HUES64 (cell line): ENCODE data around the gene CST9L.

Experiments used
- H3K27ac ChIP-seq: 2 replicates; pipeline ENCODE4 v1.7.0; 2013; ENCODE audit warnings: low read depth, low read length, inconsistent platforms
- H3K27me3 ChIP-seq: 2 replicates; pipeline ENCODE4 v1.6.1; 2013; ENCODE audit warnings: mild to moderate bottlenecking, low read length; ENCODE audit not compliant: insufficient read depth
- H3K36me3 ChIP-seq: 2 replicates; pipeline ENCODE4 v1.6.1; 2013; ENCODE audit warnings: mild to moderate bottlenecking, low read length; ENCODE audit not compliant: insufficient read depth
- H3K4me1 ChIP-seq: 2 replicates; pipeline ENCODE4 v1.6.1; 2013; ENCODE audit warnings: mild to moderate bottlenecking, low read length, moderate library complexity; ENCODE audit not compliant: insufficient read depth
- H3K4me3 ChIP-seq: 2 replicates; pipeline ENCODE4 v1.5.1; 2013; ENCODE audit warnings: mild to moderate bottlenecking, low read length, moderate library complexity
- H3K9ac ChIP-seq: 2 replicates; pipeline ENCODE4 v1.6.1; 2013; ENCODE audit warnings: mild to moderate bottlenecking, low read depth, low read length
- H3K9me3 ChIP-seq: 2 replicates; pipeline ENCODE4 v1.6.1; 2013; ENCODE audit warnings: low read depth, low read length; ENCODE audit not compliant: insufficient read depth
- WGBS: fragments of 150-250, 120-280 bp; methylation state at CpG from one replicate; pipeline ENCODE4 v1.1.7; 2013; ENCODE audit warnings: missing lambda C conversion rate; 5-methylcytosine and 5-hydroxymethylcytosine counted together

Gene CST9L

GRCh38 chr20:23542801-23543200 is 25.5 kb downstream of the CST9L start:
- Histone ChIP-seq H3K4me1 (peaks cover 7% of the 10 kb centered on the region; the same call in 1 of the 2 replicates), H3K4me3 (no peak overlapping the region), H3K36me3 (no peaks in the 10 kb centered on the region), H3K9me3 (no peaks in the 10 kb centered on the region; the same call in 1 of the 2 replicates), H3K27me3 (no peaks in the 10 kb centered on the region), H3K9ac (no peak overlapping the region), H3K27ac (no peak overlapping the region)
- WGBS, result 58% methylated on average over 5 of the region's 5 CpGs

- H3K9ac ChIP-seq, result no peak overlapping the region
- H3K9me3 ChIP-seq, result no peaks in the 10 kb centered on the region; the same call in 1 of the 2 replicates
- H3K27ac ChIP-seq, result no peak overlapping the region
- WGBS, result 97% methylated on average over 2 of the region's 2 CpGs
- H3K27me3 ChIP-seq, result no peaks in the 10 kb centered on the region
- H3K4me1 ChIP-seq, result peaks cover 7% of the 10 kb centered on the region; the same call in 1 of the 2 replicates
- H3K36me3 ChIP-seq, result no peaks in the 10 kb centered on the region
- no peak overlapping the region for H3K4me3 ChIP-seq
Measured at GRCh38 chr20:23541776-23542175, 26.5 kb downstream of the CST9L start.

GRCh38 chr20:23541330-23541729 is 27.0 kb downstream of the CST9L start:
- WGBS, result 74% methylated on average over 1 of the region's 1 CpG
- Histone ChIP-seq H3K9me3 (no peaks in the 10 kb centered on the region; the same call in 1 of the 2 replicates), H3K27me3 (no peaks in the 10 kb centered on the region), H3K9ac (no peak overlapping the region), H3K4me1 (peaks cover 7% of the 10 kb centered on the region; the same call in 1 of the 2 replicates), H3K4me3 (no peak overlapping the region), H3K36me3 (no peaks in the 10 kb centered on the region), H3K27ac (no peak overlapping the region)

- 86% methylated on average over 4 of the region's 4 CpGs for WGBS
- H3K27ac ChIP-seq, result no peak overlapping the region
- H3K4me1 ChIP-seq, result peaks cover 7% of the 10 kb centered on the region; the same call in 1 of the 2 replicates
- H3K4me3 ChIP-seq, result no peak overlapping the region
- no peaks in the 10 kb centered on the region for H3K27me3 ChIP-seq
- no peaks in the 10 kb centered on the region; the same call in 1 of the 2 replicates for H3K9me3 ChIP-seq
- H3K36me3 ChIP-seq, result no peaks in the 10 kb centered on the region
- no peak overlapping the region for H3K9ac ChIP-seq
Measured at GRCh38 chr20:23540624-23541023, 27.7 kb downstream of the CST9L start.

GRCh38 chr20:23537030-23537429 is 31.3 kb downstream of the CST9L start:
- H3K36me3 ChIP-seq, result no peaks in the 10 kb centered on the region
- H3K27ac ChIP-seq, result no peak overlapping the region
- H3K4me3 ChIP-seq, result no peak overlapping the region
- no peak overlapping the region for H3K9ac ChIP-seq
- peaks cover 30% of the 10 kb centered on the region for H3K4me1 ChIP-seq
- WGBS, result 94% methylated on average over 2 of the region's 3 CpGs
- peaks cover 9% of the 10 kb centered on the region; the same call in 1 of the 2 replicates for H3K27me3 ChIP-seq
- no peaks in the 10 kb centered on the region for H3K9me3 ChIP-seq

- H3K9me3 ChIP-seq, result no peaks in the 10 kb centered on the region
- H3K9ac ChIP-seq, result no peak overlapping the region
- peaks cover 9% of the 10 kb centered on the region; the same call in 1 of the 2 replicates for H3K27me3 ChIP-seq
- H3K27ac ChIP-seq, result no peak overlapping the region
- H3K4me3 ChIP-seq, result no peak overlapping the region
- H3K4me1 ChIP-seq, result peaks cover 27% of the 10 kb centered on the region
- no peaks in the 10 kb centered on the region for H3K36me3 ChIP-seq
- WGBS, result 100% methylated on average over 1 of the region's 2 CpGs
Measured at GRCh38 chr20:23536328-23536974, 31.8 kb downstream of the CST9L start.

GRCh38 chr20:23534801-23535593 is 33.3 kb downstream of the CST9L start:
- 87% methylated on average over 19 of the region's 20 CpGs for whole genome bisulfite sequencing
- H3K27ac ChIP-seq, result no peak overlapping the region
- peaks cover 3% of the 10 kb centered on the region; the same call in 1 of the 2 replicates for H3K9me3 ChIP-seq
- no peak overlapping the region for H3K4me3 ChIP-seq
- H3K27me3 ChIP-seq, result peaks cover 9% of the 10 kb centered on the region; the same call in 1 of the 2 replicates
- peaks cover 27% of the 10 kb centered on the region for H3K4me1 ChIP-seq
- H3K9ac ChIP-seq, result no peak overlapping the region
- no peaks in the 10 kb centered on the region for H3K36me3 ChIP-seq

GRCh38 chr20:23533161-23533560 is 35.1 kb downstream of the CST9L start:
- Histone ChIP-seq H3K4me3 (no peak overlapping the region), H3K9ac (no peak overlapping the region), H3K36me3 (no peaks in the 10 kb centered on the region), H3K4me1 (peaks cover 27% of the 10 kb centered on the region), H3K27ac (peak overlapping the region; percentile 65; the same call in 1 of the 2 replicates), H3K27me3 (peaks cover 9% of the 10 kb centered on the region; the same call in 1 of the 2 replicates), H3K9me3 (peaks cover 17% of the 10 kb centered on the region)

- Histone ChIP-seq H3K4me3 (no peak overlapping the region), H3K9ac (no peak overlapping the region), H3K27ac (peak overlapping the region; percentile 48; the same call in 1 of the 2 replicates), H3K4me1 (peaks cover 27% of the 10 kb centered on the region), H3K9me3 (peaks cover 22% of the 10 kb centered on the region), H3K36me3 (no peaks in the 10 kb centered on the region), H3K27me3 (peaks cover 9% of the 10 kb centered on the region; the same call in 1 of the 2 replicates)
- WGBS, result 80% methylated on average over 1 of the region's 1 CpG
Measured at GRCh38 chr20:23532533-23532932, 35.8 kb downstream of the CST9L start.

- peaks cover 9% of the 10 kb centered on the region; the same call in 1 of the 2 replicates for H3K27me3 ChIP-seq
- no peak overlapping the region for H3K9ac ChIP-seq
- H3K4me3 ChIP-seq, result no peak overlapping the region
- peaks cover 22% of the 10 kb centered on the region for H3K9me3 ChIP-seq
- peaks cover 27% of the 10 kb centered on the region for H3K4me1 ChIP-seq
- WGBS, result 93% methylated on average over 1 of the region's 1 CpG
- no peak overlapping the region for H3K27ac ChIP-seq
- no peaks in the 10 kb centered on the region for H3K36me3 ChIP-seq
Measured at GRCh38 chr20:23530937-23531567, 37.2 kb downstream of the CST9L start.
